Hepatocyte (in vitro differentiated cells): ENCODE measurements around the gene VAPA. TPM values are rescaled to one million over a fixed set of nuclear protein-coding genes. Genes with fewer than 3 reads are reported as not detected.

Source experiments
- DNase-seq: peaks from one replicate; pipeline ENCODE4 v3.0.0-alpha.2; 2016; ENCODE audit warnings: low spot score
- H2AFZ ChIP-seq: fragments of 200-600 bp; sonication (generic); 2 replicates; pipeline ENCODE4 v1.6.0; 2016; ENCODE audit warnings: antibody characterized with exemption, mild to moderate bottlenecking
- H3K27ac ChIP-seq: fragments of 200-600 bp; sonication (generic); 2 replicates; pipeline ENCODE4 v1.5.1; 2016; ENCODE audit warnings: mild to moderate bottlenecking
- H3K27me3 ChIP-seq: fragments of 200-600 bp; sonication (generic); 2 replicates; pipeline ENCODE4 v1.6.1; 2016
- H3K36me3 ChIP-seq: fragments of 200-600 bp; sonication (generic); replicated peaks from 2 replicates; pipeline ENCODE4 v1.5.1; 2016; ENCODE audit warnings: low read depth; ENCODE audit not compliant: insufficient read depth
- H3K4me1 ChIP-seq: fragments of 200-600 bp; sonication (generic); 2 replicates; pipeline ENCODE4 v1.5.1; 2016; ENCODE audit warnings: mild to moderate bottlenecking, moderate library complexity; ENCODE audit not compliant: insufficient read depth
- H3K4me2 ChIP-seq: fragments of 200-600 bp; sonication (generic); 2 replicates; pipeline ENCODE4 v1.6.0; 2016
- H3K4me3 ChIP-seq: fragments of 200-600 bp; sonication (generic); 2 replicates; pipeline ENCODE4 v1.5.1; 2016; ENCODE audit warnings: mild to moderate bottlenecking
- H3K79me2 ChIP-seq: fragments of 200-600 bp; sonication (generic); 2 replicates; pipeline ENCODE4 v1.6.0; 2017; ENCODE audit warnings: mild to moderate bottlenecking
- H3K9me2 ChIP-seq: fragments of 200-600 bp; sonication (generic); replicated peaks from 2 replicates; pipeline ENCODE4 v1.6.0; 2017; ENCODE audit warnings: mild to moderate bottlenecking; ENCODE audit not compliant: insufficient read depth
- H3K9me3 ChIP-seq: fragments of 200-600 bp; sonication (generic); 2 replicates; pipeline ENCODE4 v1.5.1; 2016; ENCODE audit warnings: low read depth, mild to moderate bottlenecking
- H4K20me1 ChIP-seq: fragments of 200-600 bp; sonication (generic); 2 replicates; pipeline ENCODE4 v1.6.0; 2016; ENCODE audit warnings: mild to moderate bottlenecking; ENCODE audit not compliant: insufficient read depth, poor library complexity, severe bottlenecking
- EZH2 ChIP-seq: fragments of 200-600 bp; sonication (generic); IDR thresholded peaks from 2 replicates; pipeline ENCODE4 v1.6.1; 2016; ENCODE audit warnings: antibody characterized with exemption, mild to moderate bottlenecking, borderline replicate concordance
- EZH2phosphoT487 ChIP-seq: fragments of 200-600 bp; sonication (generic); IDR thresholded peaks from one replicate; pipeline ENCODE4 v1.6.1; 2018; ENCODE audit warnings: antibody characterized with exemption, mild to moderate bottlenecking, low read depth, moderate library complexity; ENCODE audit not compliant: unreplicated experiment, severe bottlenecking
- WGBS: methylation state at CpG from one replicate; pipeline ENCODE4 v1.1.6; 2016; ENCODE audit warnings: low lambda C conversion rate; ENCODE audit errors: missing lambda C conversion rate; 5-methylcytosine and 5-hydroxymethylcytosine counted together
- polyA plus RNA-seq: library from polyadenylated mRNA; unstranded; fragments of >200 nt; fragmentation: Nextera tagmentation; extraction: Ambion mirVana; gene quantifications from 2 replicates; pipeline ENCODE4 v1.2.1, GENCODE V29; 2016
- total RNA-seq: library from RNA; depleted of rRNA; stranded (reverse); fragments of >200 nt; gene quantifications from 2 replicates; pipeline ENCODE4 v1.2.3, GENCODE V29; 2014
- TF ChIP-seq, protein P1 (sequence below): fragments of 200-600 bp; sonication (generic); IDR thresholded peaks from 2 replicates; pipeline ENCODE4 v1.5.1; 2016; ENCODE audit warnings: antibody characterized with exemption, mild to moderate bottlenecking; ENCODE audit not compliant: poor library complexity

VAPA gene
- total and polyA plus RNA-seq, 2 experiments from 2014 or later, result 290 to 324 TPM

- Histone ChIP-seq H3K4me2 (no peak overlapping the region), H3K4me1 (no peaks in the 10 kb centered on the region), H3K79me2 (peaks cover 99% of the 10 kb centered on the region), H3K27ac (no peak overlapping the region), H3K27me3 (no peaks in the 10 kb centered on the region), H3K9me3 (no peaks in the 10 kb centered on the region), H3K4me3 (no peak overlapping the region), H2AFZ (no peak overlapping the region), H3K36me3 (no peaks in the 10 kb centered on the region), H3K9me2 (no peaks in the 10 kb centered on the region), H4K20me1 (peaks cover 71% of the 10 kb centered on the region)
- DNase-seq, result no peak
- TF ChIP-seq, protein P1, sequence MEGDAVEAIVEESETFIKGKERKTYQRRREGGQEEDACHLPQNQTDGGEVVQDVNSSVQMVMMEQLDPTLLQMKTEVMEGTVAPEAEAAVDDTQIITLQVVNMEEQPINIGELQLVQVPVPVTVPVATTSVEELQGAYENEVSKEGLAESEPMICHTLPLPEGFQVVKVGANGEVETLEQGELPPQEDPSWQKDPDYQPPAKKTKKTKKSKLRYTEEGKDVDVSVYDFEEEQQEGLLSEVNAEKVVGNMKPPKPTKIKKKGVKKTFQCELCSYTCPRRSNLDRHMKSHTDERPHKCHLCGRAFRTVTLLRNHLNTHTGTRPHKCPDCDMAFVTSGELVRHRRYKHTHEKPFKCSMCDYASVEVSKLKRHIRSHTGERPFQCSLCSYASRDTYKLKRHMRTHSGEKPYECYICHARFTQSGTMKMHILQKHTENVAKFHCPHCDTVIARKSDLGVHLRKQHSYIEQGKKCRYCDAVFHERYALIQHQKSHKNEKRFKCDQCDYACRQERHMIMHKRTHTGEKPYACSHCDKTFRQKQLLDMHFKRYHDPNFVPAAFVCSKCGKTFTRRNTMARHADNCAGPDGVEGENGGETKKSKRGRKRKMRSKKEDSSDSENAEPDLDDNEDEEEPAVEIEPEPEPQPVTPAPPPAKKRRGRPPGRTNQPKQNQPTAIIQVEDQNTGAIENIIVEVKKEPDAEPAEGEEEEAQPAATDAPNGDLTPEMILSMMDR, result no peak
- TF ChIP-seq EZH2phosphoT487 (no peak), EZH2 (no peak)
- 93% methylated on average over 3 of the region's 3 CpGs for WGBS
These were observed 20.5 kb downstream of the VAPA start for GRCh38 chr18:9934274-9934673.

DNA sequence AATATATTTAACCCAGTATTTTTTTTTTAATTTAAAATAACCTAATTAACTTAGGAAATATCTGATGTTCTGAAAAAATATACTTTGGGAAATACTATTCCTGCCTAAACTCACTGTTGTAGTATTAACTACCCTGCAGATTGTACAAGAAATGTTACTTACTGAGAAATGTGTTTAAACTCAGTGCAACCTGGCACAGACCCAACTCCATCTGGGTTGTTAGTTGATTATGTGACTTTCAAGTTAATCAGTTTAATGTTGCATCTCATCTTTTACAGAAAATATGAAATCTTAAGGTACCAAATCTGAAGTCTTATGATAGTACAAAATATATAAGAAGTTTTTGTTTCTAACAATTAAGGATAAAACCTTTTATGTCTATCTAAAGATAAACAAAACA lies 27.3 kb downstream of the VAPA start:
- Histone ChIP-seq H3K4me1 (no peaks in the 10 kb centered on the region), H3K36me3 (no peaks in the 10 kb centered on the region), H3K4me2 (no peak overlapping the region), H3K27ac (no peak overlapping the region), H3K4me3 (no peak overlapping the region), H3K79me2 (peaks cover 86% of the 10 kb centered on the region), H3K27me3 (no peaks in the 10 kb centered on the region), H3K9me3 (no peaks in the 10 kb centered on the region), H2AFZ (no peak overlapping the region), H3K9me2 (no peaks in the 10 kb centered on the region), H4K20me1 (peaks cover 37% of the 10 kb centered on the region)
- no peak for DNase-seq
- TF ChIP-seq EZH2phosphoT487 (no peak), EZH2 (no peak)
- TF ChIP-seq, protein P1, result no peak

- Histone ChIP-seq H3K79me2 (peaks cover 81% of the 10 kb centered on the region), H3K9me3 (no peaks in the 10 kb centered on the region), H3K27me3 (no peaks in the 10 kb centered on the region), H3K4me1 (no peaks in the 10 kb centered on the region), H2AFZ (no peak overlapping the region), H3K9me2 (no peaks in the 10 kb centered on the region), H3K27ac (no peak overlapping the region), H3K4me2 (no peak overlapping the region), H3K36me3 (no peaks in the 10 kb centered on the region), H3K4me3 (no peak overlapping the region), H4K20me1 (peaks cover 34% of the 10 kb centered on the region)
- TF ChIP-seq, protein P1, result no peak
- no peak for TF ChIP-seq EZH2phosphoT487
- no peak for TF ChIP-seq EZH2
- 93% methylated on average over 1 of the region's 1 CpG for WGBS
- no peak for DNase-seq
These were observed 27.8 kb downstream of the VAPA start for GRCh38 chr18:9941660-9942059.

- H2AFZ ChIP-seq, result no peak overlapping the region
- H3K9me3 ChIP-seq, result no peaks in the 10 kb centered on the region
- H3K27ac ChIP-seq, result no peak overlapping the region
- no peaks in the 10 kb centered on the region for H3K27me3 ChIP-seq
- no peak overlapping the region for H3K4me2 ChIP-seq
- no peaks in the 10 kb centered on the region for H3K4me1 ChIP-seq
- 96% methylated on average over 4 of the region's 4 CpGs for WGBS
- H3K4me3 ChIP-seq, result no peak overlapping the region
- TF ChIP-seq EZH2phosphoT487 (no peak), EZH2 (no peak)
- TF ChIP-seq, protein P1, result no peak
- H3K9me2 ChIP-seq, result no peaks in the 10 kb centered on the region
- H3K79me2 ChIP-seq, result peaks cover 68% of the 10 kb centered on the region
- H3K36me3 ChIP-seq, result no peaks in the 10 kb centered on the region
- no peak for DNase-seq
- peaks cover 24% of the 10 kb centered on the region for H4K20me1 ChIP-seq
These were observed 29.5 kb downstream of the VAPA start for GRCh38 chr18:9943311-9943710.
